Kidney epithelial cell (primary cell): ENCODE results near the gene AKR1E2. TPM values are rescaled to one million over a fixed set of nuclear protein-coding genes. Genes with fewer than 3 reads are reported as not detected.

Source experiments
- DNase-seq: peaks from one replicate; pipeline ENCODE4 v3.0.0-alpha.2; 2010; ENCODE audit warnings: low read depth
- H3K27me3 ChIP-seq: 2 replicates; pipeline ENCODE4 v1.6.0; 2011; ENCODE audit warnings: low read length; ENCODE audit not compliant: control insufficient read depth, insufficient read depth
- H3K36me3 ChIP-seq: 2 replicates; pipeline ENCODE4 v1.5.1; 2011; ENCODE audit warnings: low read length; ENCODE audit not compliant: control insufficient read depth, insufficient read depth
- H3K4me3 ChIP-seq: 2 replicates; pipeline ENCODE4 v1.5.1; 2011; ENCODE audit warnings: low read depth, mild to moderate bottlenecking, control low read depth, low read length
- CTCF ChIP-seq: IDR thresholded peaks from 2 replicates; pipeline ENCODE4 v1.5.1; 2011; ENCODE audit warnings: mild to moderate bottlenecking, moderate library complexity, low read length, control low read depth, inconsistent platforms; ENCODE audit not compliant: insufficient read depth, poor library complexity, severe bottlenecking
- total RNA-seq: library from RNA; depleted of rRNA; stranded (reverse); fragments of >200 nt; gene quantifications from 2 replicates; pipeline ENCODE4 v1.2.3, GENCODE V29; 2015

The AKR1E2 gene
- total RNA-seq, 1 donor from 2014 or later, result 5.6 TPM

DNA sequence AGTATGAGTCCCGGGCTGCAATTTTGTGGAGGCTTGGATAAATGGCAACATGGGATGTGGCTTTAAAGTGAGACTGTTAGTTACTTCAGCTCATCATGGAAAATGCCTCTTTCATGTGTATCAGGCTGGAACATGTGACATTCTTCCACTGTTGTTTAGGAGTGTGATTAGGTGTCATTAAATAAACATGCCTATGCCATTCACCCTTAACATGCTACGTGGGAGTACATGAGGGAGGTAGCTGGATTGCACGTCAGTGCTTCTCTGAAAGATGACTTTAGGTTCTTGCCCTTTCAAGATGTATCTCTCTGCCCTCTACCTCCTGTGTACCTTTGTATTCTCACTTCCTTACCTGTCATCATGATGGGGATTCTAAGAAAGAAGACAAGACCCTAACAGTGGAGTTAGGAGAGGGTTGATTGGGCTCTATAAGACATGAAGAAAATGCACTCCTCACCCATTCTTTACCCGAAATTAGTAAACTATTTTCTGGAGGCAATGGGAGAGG, 8.9 kb downstream of the AKR1E2 start:
- Histone ChIP-seq H3K4me3 (no peak overlapping the region), H3K27me3 (no peaks in the 10 kb centered on the region), H3K36me3 (no peaks in the 10 kb centered on the region)
- no peak for DNase-seq
- no peak for TF ChIP-seq CTCF

DNA sequence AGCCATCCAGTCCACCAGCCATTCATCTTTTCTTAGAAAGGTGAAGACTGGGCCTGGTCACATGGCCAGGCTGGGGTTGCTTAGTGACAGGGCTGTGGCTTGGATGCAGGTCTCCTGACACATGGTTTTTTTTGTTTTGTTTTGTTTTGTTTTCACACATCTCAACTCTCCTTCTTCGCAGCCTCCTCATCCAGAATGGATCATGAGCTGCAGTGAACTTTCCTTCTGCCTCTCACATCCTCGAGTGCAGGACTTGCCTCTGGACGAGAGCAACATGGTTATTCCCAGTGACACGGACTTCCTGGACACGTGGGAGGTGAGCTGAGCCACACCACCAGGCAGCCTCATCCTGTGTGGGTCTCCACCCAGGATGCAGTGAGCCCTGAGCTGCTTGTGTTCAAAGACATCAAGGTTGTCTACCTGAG, 9.5 kb downstream of the AKR1E2 start:
- no peak for TF ChIP-seq CTCF
- DNase-seq, result no peak
- Histone ChIP-seq H3K4me3 (no peak overlapping the region), H3K27me3 (no peaks in the 10 kb centered on the region), H3K36me3 (no peaks in the 10 kb centered on the region)

- H3K4me3 ChIP-seq, result no peak overlapping the region
- H3K27me3 ChIP-seq, result no peaks in the 10 kb centered on the region
- no peaks in the 10 kb centered on the region for H3K36me3 ChIP-seq
- TF ChIP-seq CTCF, result no peak
- DNase-seq, result no peak
Measured at GRCh38 chr10:4836416-4836969, 10.5 kb downstream of the AKR1E2 start.

GRCh38 chr10:4837551-4837950, 11.5 kb downstream of the AKR1E2 start:
- Histone ChIP-seq H3K4me3 (no peak overlapping the region), H3K27me3 (no peaks in the 10 kb centered on the region), H3K36me3 (no peaks in the 10 kb centered on the region)
- DNase-seq, result no peak
- no peak for TF ChIP-seq CTCF

- no peak overlapping the region for H3K4me3 ChIP-seq
- TF ChIP-seq CTCF, result no peak
- no peaks in the 10 kb centered on the region for H3K36me3 ChIP-seq
- H3K27me3 ChIP-seq, result no peaks in the 10 kb centered on the region
- no peak for DNase-seq
Measured at GRCh38 chr10:4838743-4839142, 12.7 kb downstream of the AKR1E2 start.

GRCh38 chr10:4839353-4839752, 13.3 kb downstream of the AKR1E2 start:
- Histone ChIP-seq H3K36me3 (no peaks in the 10 kb centered on the region), H3K4me3 (no peak overlapping the region), H3K27me3 (no peaks in the 10 kb centered on the region)
- no peak for DNase-seq
- no peak for TF ChIP-seq CTCF
